Measurements from ENCODE around the gene AGT.
"Not testable (repeated sequence)": the region's sequence is repeated elsewhere in the genome, so short reads cannot be mapped to it uniquely, and the experiment has no call there.

AGT gene

GRCh38 chr1:230677200-230677599, 36.7 kb downstream of the AGT start:
- TF ChIP-seq CTCF (IDR thresholded peaks at IDR 0.05; ENCODE audit: control extremely low read depth, extremely low read depth, low read depth, missing control alignments), result no peak
- DNase-seq (ENCODE audit: extremely low spot score), result no peak
- ChIA-PET POLR2A (no interaction called here), CTCF (no interaction called here)

- no peak for TF ChIP-seq CTCF (IDR thresholded peaks at IDR 0.05; ENCODE audit: control extremely low read depth, extremely low read depth, low read depth, missing control alignments)
- DNase-seq (ENCODE audit: extremely low spot score), result no peak
- ChIA-PET POLR2A (no interaction called here), CTCF (no interaction called here)
Measured at GRCh38 chr1:230674581-230674980, 39.3 kb downstream of the AGT start.

GRCh38 chr1:230669543-230669942, 44.4 kb downstream of the AGT start:
- ChIA-PET CTCF (interaction anchor here (1.2 to 5.4 kb wide), 3 partner anchors 9 to 542 kb away, joined by 3 to 22 read pairs (median 4); partner anchors contain the start of gene COG2), POLR2A (no interaction called here)
- no peak for TF ChIP-seq CTCF (IDR thresholded peaks at IDR 0.05; ENCODE audit: control extremely low read depth, extremely low read depth, low read depth, missing control alignments)
- no peak for DNase-seq (ENCODE audit: extremely low spot score)

DNA sequence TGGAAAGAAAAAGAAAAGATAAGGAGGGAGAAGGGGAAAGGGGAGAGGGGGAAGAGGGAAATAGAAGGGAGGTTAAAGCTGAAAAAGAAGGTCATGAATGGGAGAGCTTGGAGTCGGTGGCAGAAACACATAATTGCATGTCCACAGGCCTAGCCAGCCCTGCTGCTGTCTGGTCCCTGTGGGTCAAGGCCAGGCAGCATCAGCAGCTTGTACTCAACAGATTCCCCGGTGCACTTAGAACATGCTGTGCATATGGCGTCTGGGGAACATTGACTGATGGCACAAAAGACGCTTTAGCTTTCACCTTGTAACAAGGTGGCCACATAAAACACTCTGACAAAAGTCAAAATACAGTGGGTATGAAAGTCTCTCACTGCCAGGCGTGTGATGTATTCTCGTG, 45.7 kb downstream of the AGT start:
- ChIA-PET POLR2A (no interaction called here), CTCF (interaction anchor here (1.1 to 5.4 kb wide), 2 partner anchors 25 to 35 kb away, joined by 3 to 22 read pairs; partner anchors contain the start of gene COG2)
- TF ChIP-seq CTCF (IDR thresholded peaks at IDR 0.05; ENCODE audit: control extremely low read depth, extremely low read depth, low read depth, missing control alignments), result no peak
- no peak for DNase-seq (ENCODE audit: extremely low spot score)

GRCh38 chr1:230661976-230662375, 51.9 kb downstream of the AGT start:
- ChIA-PET POLR2A (no interaction called here), CTCF (interaction anchor here (1.2 to 3.0 kb wide), 2 partner anchors 11 to 20 kb away, joined by 4 to 16 read pairs; partner anchors contain the start of gene COG2)
- no peak for TF ChIP-seq CTCF (IDR thresholded peaks at IDR 0.05; ENCODE audit: control extremely low read depth, extremely low read depth, low read depth, missing control alignments)
- no peak for DNase-seq (ENCODE audit: extremely low spot score)

DNA sequence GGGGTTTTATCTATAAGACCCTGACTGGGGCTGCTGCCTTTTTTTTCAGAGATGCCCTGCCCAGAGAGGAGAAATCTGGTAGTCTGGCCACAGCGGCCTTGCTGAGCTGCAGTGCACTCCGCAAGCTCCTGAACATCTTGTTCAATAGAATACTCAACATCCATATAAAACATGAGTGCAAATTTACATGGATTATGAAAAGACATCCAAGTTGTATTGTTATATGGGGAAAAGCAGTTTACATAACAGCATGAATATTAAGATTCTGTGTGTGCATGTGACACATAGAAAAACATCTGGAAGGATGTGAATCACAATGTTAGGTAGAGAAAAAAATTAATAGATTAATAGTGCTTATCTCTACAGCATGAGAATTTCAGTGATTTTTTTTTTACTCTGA, 55.2 kb downstream of the AGT start:
- DNase-seq (ENCODE audit: extremely low spot score), result no peak
- no peak for TF ChIP-seq CTCF (IDR thresholded peaks at IDR 0.05; ENCODE audit: control extremely low read depth, extremely low read depth, low read depth, missing control alignments)
- CTCF ChIA-PET, result interaction anchor here (1.8 kb wide), 1 partner anchor 16 kb away, joined by 5 read pairs; no protein-coding TSS in a partner anchor
- POLR2A ChIA-PET, result no interaction called here

GRCh38 chr1:230658103-230658502, 55.8 kb downstream of the AGT start:
- DNase-seq (ENCODE audit: extremely low spot score); POLR2A ChIA-PET: not testable (repeated sequence)
- CTCF ChIA-PET, result interaction anchor here (1.8 kb wide), 1 partner anchor 15 kb away, joined by 5 read pairs; no protein-coding TSS in a partner anchor

- CTCF ChIA-PET, result interaction anchor here (1.1 kb wide), 1 partner anchor 14 kb away, joined by 4 read pairs; no protein-coding TSS in a partner anchor
- POLR2A ChIA-PET; DNase-seq (ENCODE audit: extremely low spot score): not testable (repeated sequence)
Measured at GRCh38 chr1:230656719-230657118, 57.2 kb downstream of the AGT start.
